Liver (tissue), 3 donors: Measurements from ENCODE around the gene IFIT1B.

Source experiments
- CTCF ChIP-seq: fragments of 150-350 bp; IDR thresholded peaks from 2 replicates; pipeline ENCODE4 v1.5.1; 2017; ENCODE audit warnings: improper control_type of control experiment, low read depth, low read length; ENCODE audit not compliant: missing input control
- GABPA ChIP-seq, 2 donors: IDR thresholded peaks in 1 of 2; conservative IDR thresholded peaks in 1 of 2; 2 replicates each; pipeline ENCODE4 v1.6.1; 2016; ENCODE audit warnings: antibody characterized with exemption in 2 of 2, mild to moderate bottlenecking in 1 of 2, moderate library complexity in 1 of 2
- MAX ChIP-seq: IDR thresholded peaks from 2 replicates; pipeline ENCODE4 v1.6.1; 2016; ENCODE audit warnings: antibody characterized with exemption
- REST ChIP-seq: IDR thresholded peaks from 2 replicates; pipeline ENCODE4 v1.6.1; 2016; ENCODE audit warnings: antibody characterized with exemption, mild to moderate bottlenecking
- donor health status: healthy.
- donor health status: healthy.

- TF ChIP-seq CTCF (no peak), GABPA (IDR thresholded peaks at IDR 0.05 in 1 of 2, conservative IDR thresholded peaks at IDR 0.05 in 1 of 2) (no peak), MAX (no peak), REST (no peak)
Observed at GRCh38 chr10:89362929-89363328, 14.9 kb upstream of the IFIT1B start.
